ENCODE data around the gene CALN1. TPM values are rescaled to one million over a fixed set of nuclear protein-coding genes. Genes with fewer than 3 reads are reported as not detected.

The CALN1 gene
- total RNA-seq, 6 experiments from 2014 or later, result 0.06 to 0.98 (median 0.34) TPM

GRCh38 chr7:72182036-72182435, 230.1 kb downstream of the CALN1 start:
- H3K4me3 ChIP-seq, result no peak overlapping the region
- H3K4me1 ChIP-seq, result no peaks in the 10 kb centered on the region
- TF ChIP-seq CTCF (IDR thresholded peaks at IDR 0.05), result no peak
- TF ChIP-seq POLR2A (IDR thresholded peaks at IDR 0.05), result no peak
- H3K9me3 ChIP-seq, result no peaks in the 10 kb centered on the region
- DNase-seq, result no peak
- intact Hi-C loops (cut with DNase I), result no loop called here
- H3K36me3 ChIP-seq, result no peaks in the 10 kb centered on the region
- H3K27ac ChIP-seq, result no peak overlapping the region
- H3K27me3 ChIP-seq, result no peaks in the 10 kb centered on the region
- no peak for ATAC-seq
- WGBS (ENCODE audit: insufficient coverage, low coverage, low lambda C conversion rate, missing lambda C conversion rate), result 79% methylated on average over 4 of the region's 4 CpGs

- Histone ChIP-seq H3K36me3 (no peaks in the 10 kb centered on the region), H3K9me3 (no peaks in the 10 kb centered on the region), H3K27me3 (no peaks in the 10 kb centered on the region), H3K27ac (no peak overlapping the region), H3K4me1 (no peaks in the 10 kb centered on the region), H3K4me3 (no peak overlapping the region)
- DNase-seq, result no peak
- intact Hi-C loops (cut with DNase I), result no loop called here
- no peak for TF ChIP-seq POLR2A (IDR thresholded peaks at IDR 0.05)
- TF ChIP-seq CTCF (IDR thresholded peaks at IDR 0.05), result no peak
- no peak for ATAC-seq
- 79% methylated on average over 5 of the region's 5 CpGs for WGBS (ENCODE audit: insufficient coverage, low coverage, low lambda C conversion rate, missing lambda C conversion rate)
Measured at GRCh38 chr7:72176875-72177274, 235.3 kb downstream of the CALN1 start.

GRCh38 chr7:72170475-72170874, 241.7 kb downstream of the CALN1 start:
- intact Hi-C loops (cut with DNase I), result no loop called here
- Histone ChIP-seq H3K36me3 (no peaks in the 10 kb centered on the region), H3K4me1 (no peaks in the 10 kb centered on the region), H3K27me3 (no peaks in the 10 kb centered on the region), H3K27ac (no peak overlapping the region), H3K9me3 (no peaks in the 10 kb centered on the region), H3K4me3 (no peak overlapping the region)
- 38% methylated on average over 3 of the region's 3 CpGs for WGBS (ENCODE audit: insufficient coverage, low coverage, low lambda C conversion rate, missing lambda C conversion rate)
- TF ChIP-seq POLR2A (IDR thresholded peaks at IDR 0.05), result no peak
- no peak for TF ChIP-seq CTCF (IDR thresholded peaks at IDR 0.05)
- DNase-seq (no peak), ATAC-seq (no peak)

- 52% methylated on average over 2 of the region's 2 CpGs for WGBS (ENCODE audit: insufficient coverage, low coverage, low lambda C conversion rate, missing lambda C conversion rate)
- H3K4me1 ChIP-seq, result no peaks in the 10 kb centered on the region
- DNase-seq, result no peak
- H3K27me3 ChIP-seq, result no peaks in the 10 kb centered on the region
- no peak overlapping the region for H3K27ac ChIP-seq
- ATAC-seq, result no peak
- no peaks in the 10 kb centered on the region for H3K36me3 ChIP-seq
- TF ChIP-seq CTCF (IDR thresholded peaks at IDR 0.05) (no peak), POLR2A (IDR thresholded peaks at IDR 0.05) (no peak)
- no peaks in the 10 kb centered on the region for H3K9me3 ChIP-seq
- intact Hi-C loops (cut with DNase I), result no loop called here
- no peak overlapping the region for H3K4me3 ChIP-seq
Measured at GRCh38 chr7:72163271-72163670, 248.9 kb downstream of the CALN1 start.

- intact Hi-C loops (cut with DNase I), result no loop called here
- 54% methylated on average over 6 of the region's 6 CpGs for WGBS (ENCODE audit: insufficient coverage, low coverage, low lambda C conversion rate, missing lambda C conversion rate)
- ATAC-seq, result no peak
Measured at GRCh38 chr7:72161534-72161933, 250.6 kb downstream of the CALN1 start.

More at GRCh38 chr7:72161534-72161933, 250.6 kb downstream of the CALN1 start:
- DNase-seq, result no peak
- Histone ChIP-seq H3K27me3 (no peaks in the 10 kb centered on the region), H3K9me3 (no peaks in the 10 kb centered on the region), H3K4me3 (no peak overlapping the region), H3K4me1 (no peaks in the 10 kb centered on the region), H3K36me3 (no peaks in the 10 kb centered on the region), H3K27ac (no peak overlapping the region)
- TF ChIP-seq CTCF (IDR thresholded peaks at IDR 0.05) (no peak), POLR2A (IDR thresholded peaks at IDR 0.05) (no peak)
